GM19468 (cell line): ENCODE results near the gene ZBTB48.

ENCODE experiments used
- ATAC-seq: cut with Tn5 transposase; IDR thresholded peaks from one replicate; pipeline ENCODE4 v1.9.1; 2021; ENCODE audit warnings: mild to moderate bottlenecking, moderate library complexity, moderate number of reproducible peaks; ENCODE audit not compliant: unreplicated experiment; ENCODE audit errors: extremely low read depth

ZBTB48 gene

GRCh38 chr1:6603238-6603914 lies 23.6 kb downstream of the ZBTB48 start:
- no peak for ATAC-seq

GRCh38 chr1:6603915-6604558 lies 24.2 kb downstream of the ZBTB48 start:
- ATAC-seq, result no peak

- no peak for ATAC-seq
These were observed 33.0 kb downstream of the ZBTB48 start for GRCh38 chr1:6612641-6613360.

- ATAC-seq, result peak; percentile 82
These were observed 33.7 kb downstream of the ZBTB48 start, which contains the start of gene PHF13 for GRCh38 chr1:6613361-6614018. TSS of gene PHF13 (plus strand) at chr1:6613731. CDS start at chr1:6614067, 336 bp downstream.

- ATAC-seq, result no peak
These were observed 34.5 kb downstream of the ZBTB48 start for GRCh38 chr1:6614019-6614928.

GRCh38 chr1:6614929-6615785 lies 35.4 kb downstream of the ZBTB48 start:
- ATAC-seq, result no peak

- no peak for ATAC-seq
These were observed 39.3 kb downstream of the ZBTB48 start for GRCh38 chr1:6619045-6619444.

- ATAC-seq, result no peak
These were observed 41.9 kb downstream of the ZBTB48 start for GRCh38 chr1:6621429-6622391.

- no peak for ATAC-seq
These were observed 42.8 kb downstream of the ZBTB48 start for GRCh38 chr1:6622396-6623152.

- ATAC-seq, result no peak
These were observed 43.6 kb downstream of the ZBTB48 start for GRCh38 chr1:6623269-6623965.

GRCh38 chr1:6624710-6625583 lies 45.2 kb downstream of the ZBTB48 start, which contains the start of gene THAP3:
TSS of gene THAP3 (plus strand) at chr1:6624868. CDS start at chr1:6625219, 351 bp downstream.
- ATAC-seq, result peak; percentile 72

GRCh38 chr1:6625584-6626149 lies 45.9 kb downstream of the ZBTB48 start:
- ATAC-seq, result no peak

GRCh38 chr1:6627031-6627430 lies 47.2 kb downstream of the ZBTB48 start:
- no peak for ATAC-seq

- no peak for ATAC-seq
These were observed 48.2 kb downstream of the ZBTB48 start for GRCh38 chr1:6627841-6628545.
